ENCODE data around the gene TAS2R38.
A peak's percentile ranks its signal among the peaks of the same experiment; 100 is the strongest.

Gene TAS2R38

GRCh38 chr7:141975806-141976523 lies 2.4 kb upstream of the TAS2R38 start:
- peak; percentile 25 to 71 (median 48) for DNase-seq

DNA sequence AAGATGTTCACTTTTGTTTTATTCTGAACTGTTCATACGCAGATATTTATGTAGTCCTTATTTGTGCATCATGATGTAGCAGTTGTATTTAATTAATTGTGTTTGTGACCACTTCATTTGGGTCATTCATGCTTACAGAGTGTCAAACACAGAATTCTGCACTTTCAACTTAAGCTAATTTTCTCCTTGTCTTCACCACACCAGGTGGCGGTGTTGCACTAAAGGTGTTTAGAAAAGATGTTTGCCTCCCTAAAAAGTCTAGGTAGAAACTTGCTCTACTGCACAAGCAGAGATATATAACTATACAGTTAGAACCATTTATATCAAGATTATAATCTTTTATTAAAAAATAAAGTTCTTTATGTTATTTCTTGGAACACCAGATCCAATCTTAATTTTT lies 1.3 kb upstream of the TAS2R38 start:
- DNase-seq: peak in 3 of 6 experiments; percentile 0 to 24 (median 11)

GRCh38 chr7:141960687-141961422 lies 12.7 kb downstream of the TAS2R38 start:
- no peak for DNase-seq

DNA sequence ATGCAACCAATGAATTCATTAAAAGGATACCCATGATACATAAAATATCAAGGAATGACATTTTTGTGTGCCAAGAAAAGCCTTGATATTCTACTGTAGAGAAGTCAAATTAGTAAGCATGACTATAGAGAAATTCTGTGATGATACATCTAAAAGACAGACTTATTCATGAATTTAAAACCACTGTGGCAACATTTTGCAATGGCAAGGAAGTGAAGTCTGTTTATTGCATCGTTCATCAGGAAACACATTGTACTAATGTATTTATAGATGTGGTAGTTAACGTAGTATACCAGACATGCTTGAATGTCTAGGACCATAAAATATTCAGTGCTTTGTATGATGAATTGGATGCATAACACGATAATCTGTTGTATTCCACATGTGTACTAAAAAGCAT lies 17.5 kb downstream of the TAS2R38 start:
- no peak for DNase-seq

DNA sequence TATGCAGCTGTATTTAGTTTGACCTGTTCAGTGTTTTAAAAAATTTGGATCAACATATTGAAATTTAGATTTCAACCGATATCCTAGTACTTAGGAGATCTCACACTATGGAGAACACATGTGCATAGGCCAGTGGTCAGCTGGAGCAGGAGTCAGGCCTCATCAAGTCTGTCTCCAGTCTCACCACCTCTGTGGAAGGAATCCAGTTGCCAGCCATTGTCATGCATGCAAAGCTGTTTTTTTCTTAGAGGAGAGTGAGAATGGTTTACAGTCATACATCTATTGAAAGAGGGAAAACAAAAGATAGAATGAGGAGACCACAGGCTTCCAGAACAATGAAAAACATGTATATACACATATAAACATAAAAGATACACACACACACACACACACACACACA lies 19.2 kb downstream of the TAS2R38 start:
- DNase-seq: no peak

- DNase-seq: no peak
Observed at GRCh38 chr7:141952461-141952860, 21.1 kb downstream of the TAS2R38 start.

DNA sequence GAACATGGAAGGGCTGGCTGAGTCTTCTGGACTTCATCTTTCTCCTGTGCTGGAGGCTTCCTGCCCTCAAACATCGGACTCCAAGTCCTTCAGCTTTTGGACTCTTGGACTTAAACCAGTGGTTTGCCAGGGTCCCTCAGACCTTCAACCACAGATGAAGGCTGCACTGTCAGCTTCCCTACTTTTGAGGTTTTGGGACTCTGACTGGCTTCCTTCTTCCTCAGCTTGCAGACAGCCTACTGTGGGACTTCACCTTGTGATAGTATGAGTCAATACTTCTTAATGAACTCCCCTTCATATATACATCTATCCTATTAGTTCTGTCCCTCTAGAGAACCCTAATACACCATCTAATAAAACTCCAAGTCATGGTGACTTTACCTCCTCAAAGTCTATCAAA lies 22.8 kb downstream of the TAS2R38 start:
- no peak for DNase-seq

GRCh38 chr7:141949911-141950310 lies 23.7 kb downstream of the TAS2R38 start:
- no peak for DNase-seq

DNA sequence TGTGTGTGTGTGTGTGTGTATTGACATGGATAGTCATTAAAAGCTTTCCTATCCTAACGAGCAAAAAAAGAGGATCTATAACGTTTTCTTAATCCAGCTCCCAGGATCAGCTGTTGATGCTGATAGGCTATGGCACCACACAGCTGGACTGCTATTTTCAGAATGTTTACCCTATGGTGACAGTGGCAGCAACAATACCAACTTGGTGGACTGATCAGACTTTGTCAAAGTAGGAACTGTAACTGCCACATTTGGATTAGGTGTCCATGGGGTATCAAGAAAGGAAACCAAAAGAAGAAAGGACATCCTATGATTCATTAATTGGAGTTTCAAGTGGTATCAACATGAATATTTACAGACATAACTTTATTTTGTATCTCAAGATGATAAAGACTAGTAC lies 24.1 kb downstream of the TAS2R38 start:
- DNase-seq: no peak

DNA sequence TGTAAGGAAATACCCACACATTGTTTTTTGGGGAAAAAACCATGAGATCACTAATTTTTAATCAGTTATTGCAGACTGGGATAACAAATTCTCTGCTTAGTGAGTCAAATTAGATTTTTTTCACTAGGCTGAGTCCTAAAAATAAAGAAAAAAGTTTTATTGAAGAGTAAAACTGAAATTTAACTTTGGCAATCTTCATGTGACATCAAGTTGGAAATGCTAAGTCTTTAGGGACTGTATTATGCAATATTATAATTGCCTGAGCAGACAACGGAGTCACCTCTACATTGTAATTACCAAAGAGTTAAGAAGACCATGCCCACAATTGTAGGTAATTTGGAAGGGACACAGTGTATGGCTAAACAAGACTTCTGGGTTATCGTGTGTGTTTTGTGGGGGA lies 24.6 kb downstream of the TAS2R38 start:
- no peak for DNase-seq

GRCh38 chr7:141946796-141947195 lies 26.8 kb downstream of the TAS2R38 start, which contains the start of gene CLEC5A:
Gene CLEC5A (minus strand): TSS chr7:141946974. CDS start chr7:141946292, 682 bp downstream.
- DNase-seq: no peak

GRCh38 chr7:141945356-141945755 lies 28.2 kb downstream of the TAS2R38 start:
- no peak for DNase-seq

DNA sequence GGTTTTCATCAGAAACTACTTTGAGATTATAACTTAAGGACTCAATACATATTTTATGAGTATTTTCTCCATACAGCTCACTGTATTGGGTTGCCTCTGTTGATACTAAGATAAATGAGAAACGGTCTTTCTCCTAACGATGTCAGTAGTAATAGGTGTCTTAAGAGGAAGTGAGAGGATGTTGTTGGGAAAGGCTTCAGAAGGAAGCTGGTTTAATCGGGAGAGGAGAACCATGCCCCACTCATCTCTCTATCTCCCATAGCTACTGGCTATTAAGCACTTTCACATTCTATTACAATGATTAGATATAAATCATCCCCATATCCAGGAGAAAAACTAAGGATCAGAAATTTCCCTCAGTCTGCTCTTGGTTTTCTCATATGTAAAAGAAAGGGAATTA lies 28.8 kb downstream of the TAS2R38 start:
- DNase-seq: no peak

DNA sequence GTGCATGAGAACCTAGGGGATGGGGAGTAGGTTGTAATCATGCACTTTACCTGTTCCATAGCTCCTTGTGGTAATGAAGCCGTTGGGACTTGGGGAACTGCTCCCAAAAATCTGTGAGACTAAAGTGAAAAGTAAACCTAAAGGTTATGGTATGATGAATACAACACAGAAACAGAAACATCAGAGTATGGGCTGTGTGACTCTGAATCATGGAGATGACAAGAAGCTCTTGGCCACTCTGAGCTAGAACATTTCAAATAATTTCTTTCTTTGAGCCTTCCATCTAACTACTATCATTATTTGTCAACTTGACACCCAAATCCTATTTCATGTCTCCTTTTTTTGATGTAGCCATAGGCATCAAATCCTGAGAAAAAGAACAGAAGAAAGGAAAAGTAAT lies 29.7 kb downstream of the TAS2R38 start:
- no peak for DNase-seq

DNA sequence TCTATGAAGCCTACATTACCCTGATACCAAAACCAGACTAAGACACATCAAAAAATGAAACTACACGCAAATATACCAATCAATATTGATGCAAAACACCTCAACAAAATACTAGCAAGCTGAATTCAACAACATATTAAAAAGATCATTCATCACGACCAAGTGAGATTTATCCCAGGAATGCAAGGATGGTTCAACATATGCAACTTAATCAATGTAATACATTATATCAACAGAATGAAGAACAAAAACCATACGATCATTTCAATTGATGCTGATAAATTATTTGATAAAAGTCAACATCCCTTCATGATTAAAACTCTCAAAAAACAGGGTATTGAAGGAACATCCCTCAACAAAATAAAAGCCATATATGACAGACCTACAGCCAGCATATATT lies 32.5 kb downstream of the TAS2R38 start:
- DNase-seq: no peak

DNA sequence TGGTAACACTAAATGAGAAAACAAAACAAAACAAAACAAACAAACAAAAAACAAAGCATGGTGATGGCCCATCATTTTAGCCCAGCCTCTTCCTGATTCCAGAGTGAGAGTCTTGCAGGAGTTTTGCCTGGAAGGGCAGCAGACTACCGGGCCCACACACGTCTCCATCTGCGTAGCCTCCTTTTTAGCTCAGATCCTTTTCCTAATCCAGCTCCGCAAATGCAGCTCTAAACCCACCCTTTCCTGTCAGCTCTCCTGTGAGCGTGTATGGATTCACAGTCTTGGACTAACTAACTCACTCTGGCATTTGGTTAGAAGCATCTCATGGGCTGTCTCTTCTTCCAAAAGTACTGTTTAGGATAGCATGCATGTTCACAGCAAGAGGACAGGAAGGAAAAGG lies 43.4 kb downstream of the TAS2R38 start:
- no peak for DNase-seq

- no peak for DNase-seq
Observed at GRCh38 chr7:141928845-141929195, 44.8 kb downstream of the TAS2R38 start.

DNA sequence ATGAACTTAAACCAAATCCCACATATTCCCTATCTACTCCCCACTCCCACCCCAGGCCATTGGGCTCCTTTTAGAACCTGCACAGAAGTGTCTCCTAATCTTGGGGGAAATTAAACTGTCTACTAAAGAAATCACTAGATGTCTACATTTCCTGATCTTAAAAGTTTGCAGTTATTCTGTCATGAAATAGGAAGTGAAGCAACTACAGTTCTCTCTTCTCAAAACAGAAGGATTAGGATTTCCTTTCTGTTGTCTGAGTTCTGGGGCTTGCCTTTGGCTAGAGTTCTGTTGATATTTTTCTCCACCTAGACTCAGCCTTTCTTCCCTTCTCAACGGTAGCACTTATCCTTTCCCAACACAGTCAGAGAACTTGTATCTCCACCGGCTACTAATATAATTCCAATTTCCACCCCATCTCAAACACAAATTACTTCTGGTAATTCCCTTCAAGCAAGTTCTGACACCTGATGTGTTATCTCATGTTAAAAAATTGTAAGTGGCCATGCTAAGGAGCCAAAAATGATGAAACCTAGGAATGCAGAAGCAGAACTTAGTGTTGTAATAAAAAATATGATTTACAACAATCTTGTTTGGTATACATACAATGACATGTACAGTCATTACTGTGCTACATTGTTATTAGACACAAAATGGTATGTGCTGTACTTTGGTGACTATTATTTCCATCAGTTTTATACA lies 45.3 kb downstream of the TAS2R38 start:
- DNase-seq: no peak

All from stimulated activated naive CD4-positive, alpha-beta T cell (primary cell).